H9 (cell line): Measurements from ENCODE around the gene DCP1B. TPM values are rescaled to one million over a fixed set of nuclear protein-coding genes. Genes with fewer than 3 reads are reported as not detected.

Source experiments
- DNase-seq: peaks from one replicate; pipeline ENCODE4 v3.0.0-alpha.2; 2017
- H2AFZ ChIP-seq: one replicate; pipeline ENCODE4 v1.6.1; 2013; ENCODE audit warnings: mild to moderate bottlenecking, low read length, control low read depth, moderate library complexity
- H2AK5ac ChIP-seq: 2 replicates; pipeline ENCODE4 v1.6.1; 2013; ENCODE audit warnings: low read length, control low read depth, mixed read lengths; ENCODE audit not compliant: insufficient read length
- H2BK120ac ChIP-seq: one replicate; pipeline ENCODE4 v1.6.1; 2013; ENCODE audit warnings: low read depth, mild to moderate bottlenecking, low read length, control low read depth, inconsistent platforms; ENCODE audit not compliant: poor library complexity, severe bottlenecking
- H2BK12ac ChIP-seq: 2 replicates; pipeline ENCODE4 v1.6.1; 2013; ENCODE audit warnings: low read length, control low read depth, mixed read lengths, low read depth; ENCODE audit not compliant: insufficient read length
- H2BK15ac ChIP-seq: 2 replicates; pipeline ENCODE4 v1.6.1; 2013; ENCODE audit warnings: low read depth, low read length, control low read depth
- H2BK20ac ChIP-seq: one replicate; pipeline ENCODE4 v1.6.1; 2013; ENCODE audit warnings: low read depth, mild to moderate bottlenecking, low read length, control low read depth, inconsistent platforms; ENCODE audit not compliant: poor library complexity, severe bottlenecking
- H2BK5ac ChIP-seq: 2 replicates; pipeline ENCODE4 v1.6.1; 2013; ENCODE audit warnings: low read length, control low read depth, mixed read lengths; ENCODE audit not compliant: insufficient read length
- H3K14ac ChIP-seq: 2 replicates; pipeline ENCODE4 v1.6.1; 2013; ENCODE audit warnings: low read length, control low read depth; ENCODE audit not compliant: insufficient read depth
- H3K18ac ChIP-seq: 2 replicates; pipeline ENCODE4 v1.6.1; 2013; ENCODE audit warnings: low read depth, mild to moderate bottlenecking, mixed read lengths, low read length, control low read depth; ENCODE audit not compliant: insufficient read length
- H3K23ac ChIP-seq: 2 replicates; pipeline ENCODE4 v1.6.1; 2013; ENCODE audit warnings: low read length, control low read depth, mixed read lengths, low read depth; ENCODE audit not compliant: insufficient read length
- H3K23me2 ChIP-seq: 2 replicates; pipeline ENCODE4 v1.6.1; 2013; ENCODE audit warnings: low read depth, mild to moderate bottlenecking, mixed read lengths, low read length, control low read depth; ENCODE audit not compliant: insufficient read length, poor library complexity, severe bottlenecking
- H3K27ac ChIP-seq: 2 replicates; pipeline ENCODE4 v1.5.1; 2013; ENCODE audit warnings: low read length, control low read depth, mixed read lengths, low read depth; ENCODE audit not compliant: insufficient read length
- H3K27me3 ChIP-seq: 2 replicates; pipeline ENCODE4 v1.6.1; 2013; ENCODE audit warnings: low read length, control low read depth, inconsistent platforms; ENCODE audit not compliant: insufficient read depth
- H3K4ac ChIP-seq: 2 replicates; pipeline ENCODE4 v1.6.1; 2013; ENCODE audit warnings: low read depth, mild to moderate bottlenecking, control low read depth, inconsistent platforms, low read length, moderate library complexity
- H3K4me1 ChIP-seq: 2 replicates; pipeline ENCODE4 v1.6.1; 2013; ENCODE audit warnings: low read length, control low read depth, inconsistent platforms; ENCODE audit not compliant: insufficient read depth
- H3K4me2 ChIP-seq: 2 replicates; pipeline ENCODE4 v1.6.1; 2013; ENCODE audit warnings: low read length, control low read depth, mixed read lengths; ENCODE audit not compliant: insufficient read length, insufficient read depth
- H3K56ac ChIP-seq: 2 replicates; pipeline ENCODE4 v1.6.1; 2013; ENCODE audit warnings: low read depth, mild to moderate bottlenecking, mixed read lengths, low read length, control low read depth; ENCODE audit not compliant: insufficient read length
- H3K79me1 ChIP-seq: 2 replicates; pipeline ENCODE4 v1.6.1; 2013; ENCODE audit warnings: low read depth, mild to moderate bottlenecking, moderate library complexity, low read length, control low read depth, inconsistent platforms; ENCODE audit not compliant: insufficient read depth, poor library complexity, severe bottlenecking
- H3K79me2 ChIP-seq: 2 replicates; pipeline ENCODE4 v1.6.1; 2013; ENCODE audit warnings: low read length, control low read depth, inconsistent platforms; ENCODE audit not compliant: insufficient read depth
- H3K9ac ChIP-seq: 2 replicates; pipeline ENCODE4 v1.6.1; 2013; ENCODE audit warnings: low read length, control low read depth, mixed read lengths; ENCODE audit not compliant: insufficient read length; ENCODE audit errors: extremely low read depth
- H3K9me3 ChIP-seq: one replicate; pipeline ENCODE4 v1.6.1; 2013; ENCODE audit warnings: low read depth, low read length, inconsistent platforms; ENCODE audit not compliant: control insufficient read depth
- H3T11ph ChIP-seq: one replicate; pipeline ENCODE4 v1.6.1; 2013; ENCODE audit warnings: mild to moderate bottlenecking, low read length, control low read depth, inconsistent platforms
- H4K20me1 ChIP-seq: one replicate; pipeline ENCODE4 v1.6.1; 2013; ENCODE audit not compliant: control insufficient read depth, insufficient read length, insufficient read depth
- H4K5ac ChIP-seq: 2 replicates; pipeline ENCODE4 v1.6.1; 2013; ENCODE audit warnings: low read depth, mild to moderate bottlenecking, mixed read lengths, low read length, control low read depth; ENCODE audit not compliant: insufficient read length
- H4K8ac ChIP-seq: replicated peaks from 2 replicates; pipeline ENCODE4 v1.6.1; 2013; ENCODE audit warnings: low read length, control low read depth, mixed read lengths, low read depth; ENCODE audit not compliant: insufficient read length
- H4K91ac ChIP-seq: 2 replicates; pipeline ENCODE4 v1.6.1; 2013; ENCODE audit warnings: low read depth, mild to moderate bottlenecking, moderate library complexity, mixed read lengths, low read length, control low read depth; ENCODE audit not compliant: insufficient read length
- H3K27ac Mint-ChIP-seq, 3 experiments: 2 replicates in 2 of 3; 3 replicates in 1 of 3; pipeline ENCODE4 v1.8.0; 2020 to 2021; ENCODE audit warnings: mixed read lengths in 3 of 3, mild to moderate bottlenecking in 1 of 3, moderate library complexity in 1 of 3
- H3K27me3 Mint-ChIP-seq: 2 replicates; pipeline ENCODE4 v1.8.0; 2021; ENCODE audit warnings: low read depth, mild to moderate bottlenecking, moderate library complexity, mixed read lengths
- H3K36me3 Mint-ChIP-seq, 3 experiments: 2 replicates in 2 of 3; 3 replicates in 1 of 3; pipeline ENCODE4 v1.8.0; 2020 to 2021; ENCODE audit warnings: low read depth in 3 of 3, mixed read lengths in 3 of 3; ENCODE audit not compliant: insufficient read depth in 1 of 3
- H3K4me1 Mint-ChIP-seq, 2 experiments: 2 replicates each; pipeline ENCODE4 v1.8.0; 2020; ENCODE audit warnings: mixed read lengths in 2 of 2
- H3K4me3 Mint-ChIP-seq, 2 experiments: 2 replicates in 1 of 2; 3 replicates in 1 of 2; pipeline ENCODE4 v1.8.0; 2020 to 2021; ENCODE audit warnings: mild to moderate bottlenecking in 2 of 2, mixed read lengths in 2 of 2, moderate library complexity in 1 of 2
- H3K9me3 Mint-ChIP-seq, 2 experiments: 2 replicates in 1 of 2; 3 replicates in 1 of 2; pipeline ENCODE4 v1.8.0; 2020; ENCODE audit warnings: mild to moderate bottlenecking in 2 of 2, mixed read lengths in 2 of 2, moderate library complexity in 1 of 2
- WGBS: extraction: QIAGEN DNeasy Blood & Tissue Kit; methylation state at CpG from one replicate; pipeline ENCODE4 v1.1.7; 2013; ENCODE audit warnings: missing lambda C conversion rate, low lambda C conversion rate, mixed read lengths; ENCODE audit not compliant: insufficient read length; ENCODE audit errors: extremely low coverage; 5-methylcytosine and 5-hydroxymethylcytosine counted together
- total RNA-seq: library from RNA; stranded (reverse); gene quantifications from 2 replicates; pipeline ENCODE4 v1.2.1, GENCODE V29; 2021
- TF ChIP-seq, protein P1 (sequence below): fragments of 200-600 bp; sonication (generic); conservative IDR thresholded peaks from 3 replicates; pipeline ENCODE4 v1.8.0; 2021; ENCODE audit warnings: antibody characterized with exemption, mild to moderate bottlenecking

DCP1B gene
- total RNA-seq, 1 experiment from 2014 or later = 11.2 TPM

DNA sequence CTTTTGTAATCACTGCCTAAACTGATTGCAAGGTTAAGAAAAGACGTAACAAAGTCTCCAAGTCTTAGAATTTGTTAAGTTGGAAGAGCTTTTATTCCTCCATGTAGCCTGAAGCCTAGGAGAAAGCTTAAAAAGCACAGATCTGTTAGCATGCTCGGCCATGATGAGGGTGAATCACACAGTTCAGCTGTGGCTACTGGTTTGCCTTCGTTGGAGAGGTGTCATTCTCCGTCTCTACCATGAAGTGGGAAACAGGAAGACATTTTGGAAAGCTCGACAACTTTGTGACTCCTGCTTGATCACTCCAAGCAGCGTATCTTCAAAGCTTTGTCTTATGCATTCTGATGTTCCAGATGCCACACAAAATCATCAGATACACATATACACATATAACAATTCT lies 27.1 kb downstream of the DCP1B start:
- Histone ChIP-seq H2BK20ac (no peak overlapping the region), H4K20me1 (no peaks in the 10 kb centered on the region), H2BK5ac (no peak overlapping the region), H3K9ac (no peak overlapping the region), H2AFZ (no peak overlapping the region), H3K79me2 (no peaks in the 10 kb centered on the region), H3K27me3 (no peaks in the 10 kb centered on the region), H2BK12ac (no peak overlapping the region), H3K9me3 (no peaks in the 10 kb centered on the region), H3K4me2 (no peak overlapping the region), H4K5ac (no peak overlapping the region), H3K23ac (no peak overlapping the region), H3K56ac (no peak overlapping the region), H3K4ac (no peak overlapping the region), H2BK15ac (no peak overlapping the region), H4K91ac (no peak overlapping the region), H3K23me2 (no peaks in the 10 kb centered on the region), H3T11ph (no peak overlapping the region), H3K4me1 (no peaks in the 10 kb centered on the region), H3K27ac (no peak overlapping the region), H3K14ac (no peak overlapping the region), H2BK120ac (no peak overlapping the region), H2AK5ac (no peak overlapping the region), H4K8ac (no peak overlapping the region), H3K79me1 (no peaks in the 10 kb centered on the region), H3K18ac (no peak overlapping the region)
- DNase-seq = no peak
- no CpG with 5 or more reads among the region's 6 CpGs for WGBS
- Mint-ChIP-seq H3K27ac (0 out of 7 replicates have a peak overlapping the region, but pooled peaks of 1 of the 3 experiments have one; percentile 27), H3K4me3 (no peak overlapping the region), H3K9me3 (no peaks in the 10 kb centered on the region), H3K4me1 (peaks cover 8 to 13% of the 10 kb centered on the region in 2 experiments), H3K36me3 (no peaks in the 10 kb centered on the region), H3K27me3 (no peaks in the 10 kb centered on the region)
- TF ChIP-seq, protein P1, sequence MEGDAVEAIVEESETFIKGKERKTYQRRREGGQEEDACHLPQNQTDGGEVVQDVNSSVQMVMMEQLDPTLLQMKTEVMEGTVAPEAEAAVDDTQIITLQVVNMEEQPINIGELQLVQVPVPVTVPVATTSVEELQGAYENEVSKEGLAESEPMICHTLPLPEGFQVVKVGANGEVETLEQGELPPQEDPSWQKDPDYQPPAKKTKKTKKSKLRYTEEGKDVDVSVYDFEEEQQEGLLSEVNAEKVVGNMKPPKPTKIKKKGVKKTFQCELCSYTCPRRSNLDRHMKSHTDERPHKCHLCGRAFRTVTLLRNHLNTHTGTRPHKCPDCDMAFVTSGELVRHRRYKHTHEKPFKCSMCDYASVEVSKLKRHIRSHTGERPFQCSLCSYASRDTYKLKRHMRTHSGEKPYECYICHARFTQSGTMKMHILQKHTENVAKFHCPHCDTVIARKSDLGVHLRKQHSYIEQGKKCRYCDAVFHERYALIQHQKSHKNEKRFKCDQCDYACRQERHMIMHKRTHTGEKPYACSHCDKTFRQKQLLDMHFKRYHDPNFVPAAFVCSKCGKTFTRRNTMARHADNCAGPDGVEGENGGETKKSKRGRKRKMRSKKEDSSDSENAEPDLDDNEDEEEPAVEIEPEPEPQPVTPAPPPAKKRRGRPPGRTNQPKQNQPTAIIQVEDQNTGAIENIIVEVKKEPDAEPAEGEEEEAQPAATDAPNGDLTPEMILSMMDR = no peak
